GM23248 (cell line): ENCODE data around the gene FBXL2.

Experiments
- EZH2 ChIP-seq: fragments of 200-600 bp; sonication (generic); IDR thresholded peaks from 2 replicates; pipeline ENCODE4 v1.6.1; 2018; ENCODE audit warnings: antibody characterized with exemption, mild to moderate bottlenecking; ENCODE audit not compliant: insufficient read depth, poor library complexity, severe bottlenecking
- EZH2phosphoT487 ChIP-seq: fragments of 200-600 bp; sonication (generic); IDR thresholded peaks from 2 replicates; pipeline ENCODE4 v1.6.1; 2018; ENCODE audit warnings: antibody characterized with exemption, moderate library complexity, mild to moderate bottlenecking, low read depth; ENCODE audit not compliant: insufficient read depth

DNA sequence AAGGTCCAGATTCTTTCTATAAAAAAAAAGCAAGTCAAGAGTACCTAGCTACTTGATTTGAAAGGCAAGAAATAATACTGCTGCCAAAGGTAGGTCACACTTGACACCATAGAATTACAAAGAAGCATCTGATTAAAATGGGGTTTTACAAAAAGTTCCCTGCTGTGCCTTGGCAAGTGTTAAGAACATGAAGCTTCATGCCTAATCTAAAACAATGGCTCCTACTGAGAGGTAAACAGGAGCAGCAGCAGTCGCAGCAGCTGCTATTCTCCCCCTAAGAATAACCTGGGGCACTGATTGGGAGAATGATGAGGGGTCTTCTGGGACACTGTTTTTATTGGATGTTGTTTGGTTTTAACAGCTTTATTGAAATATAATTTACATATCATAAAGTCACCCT, 148.8 kb downstream of the FBXL2 start:
- TF ChIP-seq EZH2phosphoT487 (no peak), EZH2 (no peak)
